Activated naive CD8-positive, alpha-beta T cell treated with anti-CD3 and anti-CD28 coated beads, Interleukin-2, amount 10 ng/mL, durations not matched to agents 7 days and 5 days (primary cell): Measurements from ENCODE around the gene TEP1. TPM values are rescaled to one million over a fixed set of nuclear protein-coding genes. Genes with fewer than 3 reads are reported as not detected.
A peak's percentile ranks its signal among the peaks of the same experiment; 100 is the strongest.
"Not testable (repeated sequence)": the region's sequence is repeated elsewhere in the genome, so short reads cannot be mapped to it uniquely, and the experiment has no call there.

ENCODE experiments used
- ATAC-seq: fragments of 150-1000 bp; cut with Tn5 transposase; one replicate; pipeline ENCODE4 v1.10.0; 2021; ENCODE audit warnings: low read depth, moderate library complexity
- POLR2A ChIA-PET: fragments of 350-600 bp; sonication (Branson Sonifier 250); formaldehyde crosslinking; loops from one replicate; lab custom pipeline; 2021; ENCODE audit warnings: antibody characterized with exemption; lab: Charles Lee
- DNase-seq: peaks from one replicate; pipeline ENCODE4 v3.0.0; 2021
- H3K27ac Mint-ChIP-seq: one replicate; pipeline ENCODE4 v1.8.0; 2022; ENCODE audit warnings: mild to moderate bottlenecking, mixed read lengths
- H3K27me3 Mint-ChIP-seq: one replicate; pipeline ENCODE4 v1.8.0; 2022; ENCODE audit warnings: mild to moderate bottlenecking, moderate library complexity, mixed read lengths
- H3K36me3 Mint-ChIP-seq: one replicate; pipeline ENCODE4 v1.8.0; 2021; ENCODE audit warnings: mild to moderate bottlenecking, mixed read lengths
- H3K4me1 Mint-ChIP-seq: one replicate; pipeline ENCODE4 v1.8.0; 2021; ENCODE audit warnings: mixed read lengths
- H3K4me3 Mint-ChIP-seq: one replicate; pipeline ENCODE4 v1.8.0; 2022; ENCODE audit warnings: mild to moderate bottlenecking, moderate library complexity, mixed read lengths
- H3K9me3 Mint-ChIP-seq: one replicate; pipeline ENCODE4 v1.8.0; 2021; ENCODE audit warnings: mixed read lengths
- total RNA-seq, 2 experiments: library from RNA; stranded (reverse); gene quantifications; one replicate each; pipeline ENCODE4 v1.2.3, GENCODE V29; 2021

Gene TEP1
- total RNA-seq, result 10 to 100 TPM; 57.9 to 68.3 TPM

GRCh38 chr14:20412876-20413743, at the start of gene TEP1:
Gene TEP1, minus strand, starts transcription at chr14:20413501. Its CDS starts 5,062 bp downstream, at chr14:20408439.
- peak within 1 kb of the TSS; percentile 99 for H3K27ac Mint-ChIP-seq
- peak within 1 kb of the TSS; percentile 99 for H3K4me3 Mint-ChIP-seq
- peaks cover 7% of the 10 kb centered on the region for H3K36me3 Mint-ChIP-seq
- POLR2A ChIA-PET, result interaction anchor here (0.6 to 3.8 kb wide), 10 partner anchors 16 to 218 kb away, joined by 3 to 31 read pairs (median 4); partner anchors contain the start of genes APEX1, OSGEP, PARP2 and PIP4P1
- peaks cover 38% of the 10 kb centered on the region for H3K4me1 Mint-ChIP-seq
- ATAC-seq (peak; percentile 88), DNase-seq (peak; percentile 82)
- H3K27me3 Mint-ChIP-seq, result no peaks in the 10 kb centered on the region
- no peaks in the 10 kb centered on the region for H3K9me3 Mint-ChIP-seq

GRCh38 chr14:20461225-20462141, 48.2 kb upstream of the TEP1 start, which contains the start of gene PIP4P1:
Gene PIP4P1, minus strand, starts transcription at chr14:20461434. Its CDS starts 109 bp downstream, at chr14:20461325.
- H3K27me3 Mint-ChIP-seq, result no peaks in the 10 kb centered on the region
- DNase-seq (peak; percentile 97), ATAC-seq (peak; percentile 96)
- peaks cover 18% of the 10 kb centered on the region for H3K36me3 Mint-ChIP-seq
- H3K4me3 Mint-ChIP-seq, result peak within 1 kb of the TSS; percentile 98
- peak within 1 kb of the TSS; percentile 93 for H3K27ac Mint-ChIP-seq
- POLR2A ChIA-PET, result interaction anchor here (0.7 to 2.9 kb wide), 12 partner anchors 8 to 221 kb away, joined by 3 to 29 read pairs (median 8); partner anchors contain the start of genes PARP2, PNP and TEP1
- no peaks in the 10 kb centered on the region for H3K9me3 Mint-ChIP-seq
- H3K4me1 Mint-ChIP-seq, result peaks cover 27% of the 10 kb centered on the region

- H3K4me3 Mint-ChIP-seq, result peak overlapping the region; percentile 98
- peak overlapping the region; percentile 93 for H3K27ac Mint-ChIP-seq
- no peaks in the 10 kb centered on the region for H3K9me3 Mint-ChIP-seq
- POLR2A ChIA-PET, result interaction anchor here (0.6 to 2.9 kb wide), 9 partner anchors 9 to 221 kb away, joined by 3 to 29 read pairs (median 9); partner anchors contain the start of genes PARP2, PNP and TEP1
- DNase-seq (no peak), ATAC-seq (no peak)
- H3K4me1 Mint-ChIP-seq, result peaks cover 26% of the 10 kb centered on the region
- peaks cover 18% of the 10 kb centered on the region for H3K36me3 Mint-ChIP-seq
- H3K27me3 Mint-ChIP-seq, result no peaks in the 10 kb centered on the region
These were observed 47.3 kb upstream of the TEP1 start for GRCh38 chr14:20460458-20461224.

- no peaks in the 10 kb centered on the region for H3K9me3 Mint-ChIP-seq
- H3K4me3 Mint-ChIP-seq, result no peak overlapping the region
- no peak for ATAC-seq
- H3K4me1 Mint-ChIP-seq, result peaks cover 26% of the 10 kb centered on the region
- H3K36me3 Mint-ChIP-seq, result peaks cover 18% of the 10 kb centered on the region
- DNase-seq, result no peak
- peak overlapping the region; percentile 20 for H3K27ac Mint-ChIP-seq
- POLR2A ChIA-PET, result no interaction called here
- H3K27me3 Mint-ChIP-seq, result no peaks in the 10 kb centered on the region
These were observed 44.9 kb upstream of the TEP1 start for GRCh38 chr14:20458031-20458789.

- DNase-seq, result no peak
- Mint-ChIP-seq H3K9me3 (no peaks in the 10 kb centered on the region), H3K36me3 (peaks cover 22% of the 10 kb centered on the region), H3K4me3 (no peak overlapping the region), H3K27ac (peak overlapping the region; percentile 21), H3K4me1 (peaks cover 29% of the 10 kb centered on the region), H3K27me3 (no peaks in the 10 kb centered on the region)
- ATAC-seq, result no peak
- POLR2A ChIA-PET, result interaction anchor here (2.3 to 3.6 kb wide), 3 partner anchors 13 to 114 kb away, joined by 18 to 36 read pairs (median 22); partner anchors contain the start of genes PARP2 and PNP
These were observed 43.7 kb upstream of the TEP1 start for GRCh38 chr14:20456971-20457370.

- no peak overlapping the region for H3K27ac Mint-ChIP-seq
- no peak overlapping the region for H3K4me3 Mint-ChIP-seq
- peaks cover 27% of the 10 kb centered on the region for H3K4me1 Mint-ChIP-seq
- ATAC-seq, result peak; percentile 65
- DNase-seq, result no peak
- peaks cover 23% of the 10 kb centered on the region for H3K36me3 Mint-ChIP-seq
- H3K27me3 Mint-ChIP-seq, result no peaks in the 10 kb centered on the region
- POLR2A ChIA-PET, result interaction anchor here (1.0 to 3.6 kb wide), 16 partner anchors 8 to 226 kb away, joined by 3 to 36 read pairs (median 6); partner anchors contain the start of genes PARP2, PNP and TEP1
- no peaks in the 10 kb centered on the region for H3K9me3 Mint-ChIP-seq
These were observed 42.3 kb upstream of the TEP1 start for GRCh38 chr14:20455355-20456300.

GRCh38 chr14:20454516-20455354, 41.4 kb upstream of the TEP1 start, which contains the start of the genes APEX1 and OSGEP:
Gene APEX1, plus strand, starts transcription at chr14:20455226. Its CDS starts 420 bp downstream, at chr14:20455646.
Gene OSGEP, minus strand, starts transcription at chr14:20454812. Its CDS starts 129 bp downstream, at chr14:20454683.
- Mint-ChIP-seq H3K27ac (no peak within 1 kb of the TSS), H3K9me3 (no peaks in the 10 kb centered on the region), H3K27me3 (no peaks in the 10 kb centered on the region), H3K4me1 (peaks cover 19% of the 10 kb centered on the region), H3K4me3 (peak within 1 kb of the TSS; percentile 41), H3K36me3 (peaks cover 18% of the 10 kb centered on the region)
- DNase-seq (peak; percentile 90), ATAC-seq (peak; percentile 90)
- POLR2A ChIA-PET, result interaction anchor here (1.0 to 3.6 kb wide), 15 partner anchors 9 to 227 kb away, joined by 3 to 36 read pairs (median 7); partner anchors contain the start of genes PARP2, PNP and TEP1

GRCh38 chr14:20452831-20453230, 39.5 kb upstream of the TEP1 start:
- not testable (repeated sequence) for H3K4me3 Mint-ChIP-seq, H3K4me1 Mint-ChIP-seq, H3K9me3 Mint-ChIP-seq, ATAC-seq, DNase-seq, H3K27ac Mint-ChIP-seq, H3K27me3 Mint-ChIP-seq
- H3K36me3 Mint-ChIP-seq, result peaks cover 17% of the 10 kb centered on the region
- POLR2A ChIA-PET, result interaction anchor here (0.7 to 3.4 kb wide), 3 partner anchors 12 to 24 kb away, joined by 3 to 35 read pairs (median 5); partner anchors contain the start of gene PNP

- Mint-ChIP-seq H3K4me3 (no peak overlapping the region), H3K36me3 (peaks cover 27% of the 10 kb centered on the region), H3K9me3 (no peaks in the 10 kb centered on the region), H3K4me1 (peaks cover 5% of the 10 kb centered on the region), H3K27ac (no peak overlapping the region), H3K27me3 (no peaks in the 10 kb centered on the region)
- POLR2A ChIA-PET, result no interaction called here
- DNase-seq (no peak), ATAC-seq (no peak)
These were observed 33.6 kb upstream of the TEP1 start for GRCh38 chr14:20446889-20447288.

- H3K4me3 Mint-ChIP-seq, ATAC-seq, DNase-seq, H3K27me3 Mint-ChIP-seq, H3K27ac Mint-ChIP-seq, H3K9me3 Mint-ChIP-seq: not testable (repeated sequence)
- POLR2A ChIA-PET, result interaction anchor here (1.1 kb wide), 1 partner anchor 11 kb away, joined by 4 read pairs; the partner anchor contains the start of genes APEX1 and OSGEP
- H3K4me1 Mint-ChIP-seq, result peaks cover 22% of the 10 kb centered on the region
- peaks cover 21% of the 10 kb centered on the region for H3K36me3 Mint-ChIP-seq
These were observed 30.3 kb upstream of the TEP1 start for GRCh38 chr14:20443650-20444049.
